ENCODE data around the gene TCTN3. TPM values are rescaled to one million over a fixed set of nuclear protein-coding genes. Genes with fewer than 3 reads are reported as not detected.
A peak's percentile ranks its signal among the peaks of the same experiment; 100 is the strongest.

Gene TCTN3
- total and polyA plus RNA-seq, 2 donors (not counting 3 experiments of a cell fraction or from before 2014, with no cell fraction given), result 40.4 to 52.6 TPM

GRCh38 chr10:95655571-95656290 is 38.0 kb downstream of the TCTN3 start:
- no peaks in the 10 kb centered on the region for H4K20me1 ChIP-seq (replicated peaks; ENCODE audit: control insufficient read depth, extremely low read depth, insufficient read depth, low read length)
- peak; percentile 62 for DNase-seq (ENCODE audit: low read depth, low spot score)

More at GRCh38 chr10:95655571-95656290, 38.0 kb downstream of the TCTN3 start:
- H3K36me3 ChIP-seq (ENCODE audit: control insufficient read depth in 2 of 2, extremely low read depth in 1 of 2, insufficient read depth in 2 of 2, low read length in 2 of 2), result peaks cover 6 to 7% of the 10 kb centered on the region in 2 experiments
- peak overlapping the region; percentile 73 to 93 (median 89) for H3K4me3 ChIP-seq (replicated peaks in 1 of 3; ENCODE audit: insufficient read depth in 1 of 3, low read depth in 1 of 3, low read length in 3 of 3)
- no peak for FAIRE-seq
- no peaks in the 10 kb centered on the region for H3K9me1 ChIP-seq (replicated peaks; ENCODE audit: control insufficient read depth, extremely low read depth, insufficient read depth, low read length)
- intact Hi-C loops (cut with micrococcal nuclease), result loop anchor here (1.0 to 2.0 kb wide), 3 partner anchors 39 to 210 kb away; partner anchors contain the start of gene SORBS1
- no peaks in the 10 kb centered on the region for H3K27me3 ChIP-seq (ENCODE audit: control insufficient read depth in 2 of 2, insufficient read depth in 2 of 2, low read length in 2 of 2)
- H3K9ac ChIP-seq (replicated peaks; ENCODE audit: extremely low read depth, insufficient read depth, low read length), result peak overlapping the region; percentile 87
- ChIA-PET CTCF (interaction anchor here (3.6 kb wide), 1 partner anchor 38 kb away, joined by 22 read pairs; the partner anchor contains the start of gene TCTN3), POLR2A (no interaction called here)
- no peaks in the 10 kb centered on the region for H3K9me3 ChIP-seq (replicated peaks; ENCODE audit: control insufficient read depth, insufficient read depth, low read length)
- H3K4me1 ChIP-seq (ENCODE audit: control insufficient read depth, extremely low read depth, insufficient read depth, low read length), result peaks cover 11% of the 10 kb centered on the region
- peak overlapping the region; percentile 72 for H2AFZ ChIP-seq (ENCODE audit: low read depth, low read length)
- dilution Hi-C loops (cut with MboI; ENCODE audit: extremely low pct_ligation_motif_present, low sequenced_read_pairs), result no loop called here
- peaks cover 37% of the 10 kb centered on the region for H3K79me2 ChIP-seq (ENCODE audit: control insufficient read depth, insufficient read depth, low read length)
- TSS peak; percentile 23 for BruUV-seq (replicated peaks)
- TF ChIP-seq GATA2 (IDR thresholded peaks at IDR 0.05; ENCODE audit: insufficient read depth, insufficient read length, low read depth, low read length) (no peak), JUN (IDR thresholded peaks at IDR 0.05; ENCODE audit: borderline replicate concordance, insufficient read depth, insufficient read length, low read depth) (no peak), MAX (IDR thresholded peaks at IDR 0.05; ENCODE audit: insufficient read depth, insufficient read length) (no peak), FOS (IDR thresholded peaks at IDR 0.05; ENCODE audit: borderline replicate concordance, insufficient read depth, low read length) (no peak), POLR2A (IDR thresholded peaks at IDR 0.05; ENCODE audit: low read depth, low read length) (no peak), POLR2AphosphoS5 (IDR thresholded peaks at IDR 0.05; ENCODE audit: insufficient read depth, low read depth, low read length) (no peak), MYC (IDR thresholded peaks at IDR 0.05; ENCODE audit: low read depth, low read length) (no peak), EZH2 (IDR thresholded peaks at IDR 0.05; ENCODE audit: borderline replicate concordance, low read depth, low read length, severe bottlenecking) (no peak), CTCF (IDR thresholded peaks at IDR 0.05; ENCODE audit: extremely low read depth in 1 of 2, insufficient read depth in 1 of 2, low read depth in 1 of 2, low read length in 2 of 2) (no peak)
- peak overlapping the region; percentile 64 for H3K27ac ChIP-seq (ENCODE audit: insufficient read depth, low read depth, low read length)
- peak overlapping the region; percentile 97 for H3K4me2 ChIP-seq (ENCODE audit: insufficient read depth, low read length)
